GM18868 (cell line): ENCODE results near the gene WASHC4.
"Not testable (repeated sequence)": the region's sequence is repeated elsewhere in the genome, so short reads cannot be mapped to it uniquely, and the experiment has no call there.

ENCODE experiments used
- ATAC-seq: cut with Tn5 transposase; IDR thresholded peaks from one replicate; pipeline ENCODE4 v1.9.1; 2021; ENCODE audit warnings: mild to moderate bottlenecking, moderate library complexity; ENCODE audit not compliant: unreplicated experiment

Gene WASHC4

DNA sequence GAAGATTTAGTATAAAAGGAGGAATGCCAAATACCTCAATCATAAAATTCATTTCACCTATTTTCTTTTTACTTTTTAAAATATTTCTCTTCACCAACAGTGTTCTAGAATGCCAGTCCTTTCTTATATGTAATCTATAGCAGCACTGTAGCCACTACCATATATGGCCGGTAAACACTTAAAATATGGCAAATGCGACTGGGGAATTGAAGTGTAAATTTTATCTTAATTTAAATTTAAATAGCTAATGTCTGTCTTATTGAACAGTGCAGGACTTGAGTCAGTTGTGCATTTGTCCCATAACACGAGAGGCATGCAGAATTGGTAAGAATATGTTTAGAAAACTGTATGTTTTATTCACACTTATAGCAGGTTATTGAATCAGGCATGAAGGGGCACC lies 50.1 kb downstream of the WASHC4 start:
- ATAC-seq, result no peak

DNA sequence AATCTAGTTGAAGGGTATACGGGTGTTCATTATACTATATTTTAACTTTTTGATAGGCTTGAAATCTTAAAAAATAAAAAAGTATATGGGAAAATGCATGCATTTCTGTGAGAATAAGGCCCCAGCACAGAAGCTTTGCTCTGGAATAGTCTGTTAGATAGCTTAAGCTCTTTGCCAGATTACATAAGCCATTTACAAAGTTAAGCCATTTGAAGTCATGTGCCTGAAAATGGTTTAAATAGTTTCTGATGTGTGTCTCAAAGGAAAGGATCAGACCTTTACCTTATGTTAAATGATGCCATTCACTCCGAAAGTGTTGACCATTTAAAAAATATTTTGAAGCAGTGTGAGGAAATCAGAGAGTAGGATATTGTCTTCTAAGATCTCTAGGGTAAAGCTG lies 51.3 kb downstream of the WASHC4 start:
- no peak for ATAC-seq

DNA sequence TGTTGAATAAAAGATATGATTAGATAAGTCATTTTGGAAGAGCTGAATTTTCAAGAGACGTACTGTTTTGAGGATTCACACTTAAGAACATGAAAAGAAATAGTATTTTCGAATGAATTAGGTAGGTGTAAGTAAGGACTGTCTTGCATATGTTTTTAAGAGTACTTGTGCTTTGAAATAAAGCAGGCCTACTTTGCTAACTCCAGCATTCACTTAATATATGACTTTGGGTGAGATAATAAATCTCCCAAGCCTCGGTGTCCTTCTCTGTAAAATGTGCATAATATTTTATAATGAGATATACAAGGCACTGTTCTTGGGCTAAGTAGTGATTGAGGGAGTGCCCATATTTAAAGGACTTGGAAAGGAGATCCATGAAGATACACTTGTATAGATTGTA lies 54.6 kb downstream of the WASHC4 start:
- no peak for ATAC-seq

DNA sequence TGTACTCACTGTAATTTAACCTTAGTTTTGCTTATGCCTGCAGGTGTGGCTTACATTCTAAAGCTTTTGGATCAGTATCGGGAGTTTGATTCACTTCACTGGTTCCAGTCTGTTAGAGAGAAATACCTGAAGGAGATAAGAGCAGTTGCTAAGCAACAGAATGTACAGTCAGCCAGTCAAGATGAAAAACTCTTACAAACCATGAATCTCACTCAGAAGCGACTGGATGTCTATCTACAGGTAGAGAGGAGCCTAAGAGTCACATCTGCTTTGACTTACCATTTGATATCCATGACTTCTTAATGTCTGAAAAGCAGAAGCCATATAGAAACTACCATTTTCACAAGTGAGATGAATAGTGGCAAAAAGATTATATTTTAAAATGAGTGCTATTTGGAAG lies 56.5 kb downstream of the WASHC4 start:
- no peak for ATAC-seq

DNA sequence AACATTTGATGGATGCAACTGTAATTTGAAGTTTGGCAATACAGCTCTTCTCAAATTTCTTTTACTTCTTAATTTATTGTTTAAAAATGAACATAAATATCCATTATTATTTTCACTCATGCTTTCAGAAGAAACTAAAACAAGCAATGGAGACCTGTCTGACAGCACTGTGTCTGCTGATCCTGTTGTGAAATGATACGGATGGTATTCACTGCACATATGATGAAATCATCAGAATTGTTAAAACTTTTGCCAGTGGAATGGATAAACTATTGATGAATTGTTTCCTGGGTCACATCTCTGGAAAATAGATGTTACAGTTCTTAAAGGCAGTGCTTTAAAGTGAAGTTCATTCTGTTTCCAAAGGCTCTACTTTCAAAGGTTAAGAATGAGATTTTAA lies 59.2 kb downstream of the WASHC4 start:
- no peak for ATAC-seq

DNA sequence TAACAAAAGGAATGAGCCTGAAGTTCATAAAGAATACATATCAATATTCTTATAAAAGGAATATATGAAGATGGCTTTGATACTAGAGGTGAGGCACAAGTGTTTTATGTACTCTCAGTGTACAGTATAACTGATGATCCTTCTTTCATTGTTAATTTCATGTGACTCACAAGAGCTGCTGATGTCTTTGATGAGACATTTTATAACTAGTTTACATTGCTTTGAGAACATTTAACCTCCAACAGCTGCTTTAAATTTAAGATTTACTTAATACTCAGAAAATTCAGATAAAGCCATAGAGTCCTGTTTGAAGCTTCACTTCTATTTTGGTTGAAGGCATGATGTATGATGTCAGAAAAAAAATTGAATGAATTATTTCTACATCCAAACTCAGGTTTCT lies 59.8 kb downstream of the WASHC4 start:
- ATAC-seq, result no peak

DNA sequence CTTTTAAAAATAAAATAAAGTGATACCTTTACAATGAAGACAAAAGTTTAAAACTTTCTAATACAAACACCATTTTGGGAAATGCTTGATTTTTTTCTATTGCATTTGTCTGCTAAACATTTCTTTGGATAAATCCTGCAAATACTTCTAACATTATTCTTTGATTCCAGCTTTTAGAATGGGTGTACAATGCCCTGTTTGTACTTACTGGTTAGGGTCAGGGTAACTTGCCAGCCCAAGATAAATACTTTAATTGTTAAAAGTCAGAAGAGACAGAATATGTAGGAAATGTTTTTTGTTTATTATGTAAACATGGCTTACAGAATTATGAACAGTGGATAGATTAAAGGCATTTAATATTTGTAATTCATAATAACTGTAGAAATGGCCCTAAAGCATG lies 60.5 kb downstream of the WASHC4 start:
- no peak for ATAC-seq

DNA sequence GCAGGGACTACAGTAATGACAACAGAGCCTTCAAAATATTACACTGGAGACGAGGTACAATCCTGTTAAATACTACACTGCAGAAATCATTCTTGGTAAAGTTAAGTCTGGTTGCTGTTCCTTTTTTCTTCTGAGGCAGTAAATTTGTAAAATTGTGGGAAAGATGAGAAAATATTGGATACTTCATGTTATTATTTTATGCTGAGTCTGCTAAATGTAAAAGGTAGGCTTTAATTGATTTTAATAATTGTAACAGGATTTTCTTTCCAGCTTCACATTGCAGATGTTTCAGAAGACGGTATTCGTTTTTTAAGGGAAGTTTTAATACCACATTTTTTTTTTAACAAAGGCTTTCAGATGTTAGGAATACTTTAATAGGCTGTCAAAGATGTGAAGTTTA lies 62.6 kb downstream of the WASHC4 start:
- no peak for ATAC-seq

DNA sequence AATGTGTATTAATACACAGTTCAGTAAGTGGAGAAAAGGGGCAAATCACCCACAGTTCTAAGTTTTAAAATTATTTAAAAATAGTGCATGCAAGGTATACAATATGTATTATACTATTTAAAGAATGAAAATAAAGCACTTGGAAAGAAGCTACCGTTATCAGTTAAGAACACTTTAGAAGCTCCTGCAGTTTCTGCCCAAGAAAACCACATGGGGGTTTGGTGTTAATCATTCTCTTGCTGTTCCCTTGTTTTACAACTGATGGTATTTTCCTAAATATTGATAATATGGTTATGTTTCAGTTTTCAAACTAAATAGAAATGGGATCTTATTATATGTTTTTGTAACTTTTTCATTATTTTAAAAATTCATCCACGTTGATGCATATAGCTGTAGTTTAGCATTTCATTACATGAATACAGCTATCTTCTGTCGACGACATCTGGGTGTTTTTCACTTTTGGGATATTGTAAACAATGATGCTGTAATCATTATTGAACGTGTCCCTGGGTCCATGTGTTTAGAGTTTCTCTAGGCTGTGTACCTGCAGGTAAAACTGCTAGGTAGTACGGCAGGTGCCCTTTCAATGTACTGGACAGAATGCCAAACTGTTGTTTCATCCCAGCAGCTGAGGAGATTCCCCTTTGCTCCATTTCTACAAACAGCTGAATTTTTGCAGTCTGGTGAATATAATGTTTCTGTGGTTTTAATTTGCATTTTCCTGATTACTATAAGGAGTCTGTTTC lies 64.3 kb downstream of the WASHC4 start:
- ATAC-seq, result no peak

DNA sequence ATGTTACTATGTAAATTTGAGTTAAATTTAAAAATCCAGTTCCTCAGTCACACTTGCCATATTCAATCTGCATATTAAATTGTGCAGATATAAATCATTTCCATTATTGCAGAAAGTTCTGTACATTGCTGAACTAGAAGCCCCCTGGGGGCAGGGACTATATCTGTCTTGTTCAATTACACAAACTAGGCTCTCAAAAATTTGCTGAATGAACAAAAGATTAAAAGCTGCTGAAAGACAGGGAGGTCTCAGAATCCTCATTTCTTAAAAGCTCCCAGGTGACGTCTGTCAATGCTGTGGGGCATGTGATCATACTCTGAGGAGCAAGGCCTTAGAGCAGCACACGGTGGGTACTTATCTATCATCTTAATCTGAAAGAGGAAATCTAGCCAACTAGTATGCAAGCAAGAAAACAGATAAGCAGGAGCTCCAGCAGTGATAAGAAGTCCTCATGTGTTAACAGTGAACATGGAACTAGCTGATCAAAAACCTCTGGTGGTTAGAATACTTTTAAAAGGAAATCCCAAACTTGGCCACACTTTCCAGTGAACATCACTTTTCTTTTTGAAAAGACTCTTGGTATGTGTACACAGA lies 68.0 kb downstream of the WASHC4 start:
- ATAC-seq, result no peak

DNA sequence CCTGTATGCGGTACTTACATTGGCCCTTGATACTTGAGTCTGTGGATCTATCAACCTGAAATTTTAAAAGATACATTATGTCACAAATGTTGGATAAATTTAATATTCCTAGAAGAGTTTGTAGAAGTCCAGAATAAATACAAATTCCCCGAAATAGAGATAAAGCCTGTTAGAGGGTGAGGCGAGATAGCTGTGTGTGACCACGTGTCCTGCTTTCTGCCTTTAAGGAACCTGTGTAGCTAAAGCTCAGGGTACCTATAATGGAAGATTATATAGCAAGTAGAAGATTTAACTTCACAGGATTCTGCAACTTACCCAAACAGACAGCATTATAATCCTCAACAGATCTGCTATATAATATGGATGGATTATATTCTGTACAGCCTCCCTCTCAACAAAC lies 69.7 kb downstream of the WASHC4 start:
- ATAC-seq, result no peak

DNA sequence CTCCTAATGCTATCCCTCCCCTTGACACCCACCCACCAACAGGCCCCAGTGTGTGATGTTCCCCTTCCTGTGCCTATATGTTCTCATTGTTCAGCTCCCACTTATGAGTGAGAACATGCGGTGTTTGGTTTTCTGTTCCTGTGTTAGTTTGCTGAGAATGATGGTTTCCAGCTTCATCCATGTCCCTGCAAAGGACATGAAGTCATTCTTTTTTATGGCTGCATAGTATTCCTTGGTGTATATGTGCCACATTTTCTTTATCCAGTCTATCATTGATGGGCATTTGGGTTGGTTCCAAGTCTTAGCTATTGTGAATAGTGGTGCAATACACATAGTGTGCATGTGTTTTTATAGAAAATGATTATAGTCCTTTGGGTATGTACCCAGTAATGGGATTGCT lies 71.6 kb downstream of the WASHC4 start:
- ATAC-seq, result not testable (repeated sequence)

DNA sequence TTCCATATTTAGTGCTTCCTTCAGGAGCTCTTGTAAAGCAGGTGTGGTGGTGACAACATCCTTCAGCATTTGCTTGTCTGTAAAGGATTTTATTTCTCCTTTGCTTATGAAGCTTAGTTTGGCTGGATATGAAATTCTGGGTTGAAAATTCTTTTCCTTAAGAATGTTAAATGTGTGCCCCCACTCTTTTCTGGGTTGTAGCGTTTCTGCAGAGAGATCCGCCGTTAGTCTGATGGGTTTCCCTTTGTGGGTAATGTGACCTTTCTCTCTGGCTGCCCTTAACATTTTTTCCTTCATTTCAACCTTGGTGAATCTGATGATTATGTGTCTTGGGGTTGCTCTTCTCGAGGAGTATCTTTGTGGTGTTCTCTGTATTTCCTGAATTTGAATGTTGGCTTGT lies 75.9 kb downstream of the WASHC4 start:
- not testable (repeated sequence) for ATAC-seq

DNA sequence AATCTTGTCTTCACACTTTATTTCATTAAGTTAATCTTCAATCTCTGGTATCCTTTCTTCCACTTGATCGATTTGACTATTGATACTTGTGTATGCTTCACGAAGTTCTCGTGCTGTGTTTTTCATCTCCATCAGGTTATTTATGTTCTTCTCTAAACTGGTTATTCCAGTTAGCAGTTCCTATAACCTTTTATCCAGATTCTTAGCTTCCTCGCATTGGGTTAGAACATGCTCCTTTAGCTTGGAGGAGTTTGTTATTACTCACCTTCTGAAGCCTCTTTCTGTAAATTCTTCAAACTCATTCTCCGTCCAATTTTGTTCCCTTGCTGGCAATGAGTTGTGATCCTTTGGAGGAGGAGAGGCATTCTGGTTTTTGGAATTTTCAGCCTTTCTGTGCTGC lies 76.4 kb downstream of the WASHC4 start:
- ATAC-seq, result not testable (repeated sequence)

DNA sequence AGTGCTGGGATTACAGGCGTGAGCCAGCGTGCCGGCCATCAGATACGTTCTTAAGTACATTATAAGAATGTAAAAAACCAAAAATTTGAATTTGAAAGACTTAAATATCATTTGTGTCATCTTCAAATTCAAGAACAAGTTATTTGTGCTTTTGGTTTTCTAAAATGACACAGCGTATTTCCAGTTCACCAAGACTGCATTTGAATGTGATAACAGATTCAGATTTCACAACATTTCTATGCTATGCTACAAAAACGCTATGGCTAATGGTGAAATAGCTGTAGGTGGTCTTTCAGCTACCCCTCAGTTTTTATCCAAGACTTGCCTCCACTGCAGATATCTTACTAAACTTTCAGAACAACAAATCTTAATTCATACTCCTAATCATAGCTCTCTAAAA lies 81.8 kb downstream of the WASHC4 start:
- no peak for ATAC-seq

DNA sequence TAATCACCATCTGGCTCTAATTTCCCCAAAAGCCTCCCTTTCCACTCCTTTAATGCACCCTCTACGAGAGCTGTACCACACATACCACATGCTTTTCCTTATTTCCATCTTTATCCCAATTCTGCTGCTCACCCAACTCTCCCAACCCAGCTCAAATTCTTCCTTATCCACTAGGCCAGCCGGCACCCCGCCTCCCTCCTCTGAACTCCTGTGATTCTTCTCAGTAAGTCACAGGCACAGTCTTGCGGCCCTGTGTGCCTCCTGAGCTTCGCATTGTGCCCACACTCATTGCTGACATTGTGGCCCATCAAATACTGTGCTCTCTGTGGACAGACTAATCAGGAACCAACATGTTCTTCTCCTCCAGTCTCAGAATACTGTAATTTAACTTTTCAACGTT lies 83.0 kb downstream of the WASHC4 start:
- no peak for ATAC-seq

DNA sequence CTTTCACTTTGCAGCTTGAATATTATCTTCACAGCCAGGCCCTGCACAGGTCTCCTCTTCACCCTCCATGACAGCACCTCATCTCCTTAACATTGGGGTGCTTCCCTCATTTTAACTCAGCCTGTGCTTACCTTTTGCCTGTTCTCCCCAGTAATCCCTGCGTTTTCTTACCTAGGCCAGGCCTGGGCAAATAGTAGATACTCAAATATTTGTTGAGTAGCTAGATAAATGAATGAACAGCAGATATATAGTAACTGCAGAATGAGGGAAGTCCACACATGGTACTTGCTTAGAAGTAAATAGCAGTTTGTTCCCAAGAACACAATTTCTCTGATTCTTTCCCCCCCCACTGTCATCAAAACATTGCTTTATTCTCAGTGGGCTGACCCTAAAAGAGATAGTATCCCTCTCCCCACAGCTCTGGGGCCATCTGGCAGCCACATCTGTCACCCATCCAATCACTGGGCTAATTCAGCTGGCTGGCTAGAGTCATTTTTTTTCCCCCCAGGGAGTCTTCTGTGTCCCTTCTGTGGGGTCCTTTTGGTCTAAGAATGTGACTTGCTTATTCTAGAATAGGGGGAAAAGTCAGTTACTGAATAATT lies 85.2 kb downstream of the WASHC4 start:
- ATAC-seq, result no peak

DNA sequence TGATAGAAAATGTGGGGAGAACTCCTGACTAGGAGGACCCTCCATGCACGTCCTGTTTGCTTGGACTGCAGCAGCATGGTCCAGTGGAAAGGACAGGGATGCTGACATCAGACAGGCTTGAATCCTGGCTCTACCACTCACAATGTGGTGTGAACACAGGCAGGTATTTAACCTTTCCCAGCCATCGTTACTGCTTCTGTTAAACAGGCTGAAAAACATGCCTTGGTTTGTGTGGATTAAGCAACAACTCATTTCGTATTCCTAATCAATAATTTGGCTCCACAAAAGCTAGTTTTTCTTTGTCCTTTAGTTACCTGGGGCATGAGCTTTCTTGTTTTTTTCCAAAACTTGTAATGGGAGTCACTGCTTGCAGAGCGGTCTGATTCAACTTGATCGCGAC lies 87.4 kb downstream of the WASHC4 start:
- ATAC-seq, result no peak

DNA sequence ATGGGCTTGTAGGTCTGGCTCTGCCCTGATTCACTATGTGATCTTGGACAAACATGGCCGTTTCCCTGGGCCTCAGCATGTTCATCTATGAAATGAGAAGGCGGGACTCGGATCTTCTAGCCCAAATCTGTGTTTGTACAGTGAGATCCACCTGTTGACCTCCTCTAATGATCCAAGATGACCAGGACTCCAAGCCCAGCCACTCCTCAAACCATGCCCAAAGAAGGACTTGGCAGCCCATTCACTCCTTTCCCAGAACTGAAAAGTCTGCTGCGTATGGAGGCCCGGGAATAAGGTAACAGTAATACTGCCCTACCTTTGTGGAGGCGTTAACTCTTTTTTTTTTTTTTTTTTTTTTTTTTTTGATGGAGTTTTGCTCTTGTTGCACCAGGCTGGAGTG lies 88.6 kb downstream of the WASHC4 start:
- no peak for ATAC-seq

DNA sequence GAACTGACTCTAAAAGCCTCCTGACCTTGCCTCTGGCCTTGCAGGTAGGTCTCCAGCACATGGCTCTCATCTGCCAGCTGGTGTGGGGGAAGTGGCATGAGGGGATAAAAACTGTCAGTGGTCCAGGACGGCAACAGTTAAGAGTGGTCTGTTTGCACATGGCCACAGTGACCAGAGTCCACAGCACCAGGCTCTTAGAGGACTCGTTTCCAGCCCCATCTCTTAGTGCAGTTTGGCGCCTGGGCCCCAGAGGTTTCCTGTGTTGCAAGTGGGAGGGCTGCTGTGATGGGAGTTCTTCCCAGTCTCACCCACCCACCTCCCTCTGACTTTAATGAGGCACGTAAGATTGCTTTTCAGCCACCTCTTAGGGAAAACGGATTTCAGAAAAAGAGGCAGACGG lies 91.4 kb downstream of the WASHC4 start:
- no peak for ATAC-seq

DNA sequence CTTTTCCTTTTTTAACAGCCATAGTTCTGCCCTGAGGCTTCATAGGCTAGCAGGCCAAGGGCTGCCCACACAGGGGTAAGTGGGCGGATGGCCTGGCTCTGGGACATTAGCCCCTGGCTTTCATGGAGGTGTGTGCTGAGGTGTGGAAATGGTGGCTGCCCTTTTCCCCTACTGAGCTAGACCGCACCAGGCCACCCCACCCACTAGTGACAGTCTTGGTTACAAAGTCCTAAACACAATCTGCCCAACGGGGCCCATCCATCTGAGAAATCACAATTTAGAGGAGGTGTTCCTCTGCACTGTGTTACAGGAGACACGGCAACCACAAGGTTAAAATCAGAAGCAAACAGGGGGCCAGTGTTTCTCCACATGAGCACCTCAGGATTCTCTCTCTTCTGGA lies 92.9 kb downstream of the WASHC4 start:
- no peak for ATAC-seq

DNA sequence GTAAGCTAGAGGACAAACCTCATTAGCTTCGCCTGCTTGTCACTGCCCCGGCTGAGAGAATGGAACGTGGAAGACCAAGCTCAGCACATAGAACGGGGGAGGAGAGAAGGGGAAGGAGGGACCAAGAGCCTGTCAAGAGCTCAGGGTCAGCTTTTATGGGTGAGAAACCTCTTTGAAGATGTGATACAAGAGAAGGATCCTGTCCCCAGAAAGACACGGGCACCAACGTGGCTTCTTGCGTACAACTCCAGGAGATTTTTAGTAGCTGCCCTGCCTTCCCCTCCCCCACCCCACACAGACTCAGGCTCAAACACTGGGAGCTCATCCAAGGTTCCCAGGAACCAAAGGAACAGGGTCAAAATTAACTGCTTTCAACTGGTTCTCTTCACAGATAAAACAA lies 93.8 kb downstream of the WASHC4 start:
- ATAC-seq, result no peak

DNA sequence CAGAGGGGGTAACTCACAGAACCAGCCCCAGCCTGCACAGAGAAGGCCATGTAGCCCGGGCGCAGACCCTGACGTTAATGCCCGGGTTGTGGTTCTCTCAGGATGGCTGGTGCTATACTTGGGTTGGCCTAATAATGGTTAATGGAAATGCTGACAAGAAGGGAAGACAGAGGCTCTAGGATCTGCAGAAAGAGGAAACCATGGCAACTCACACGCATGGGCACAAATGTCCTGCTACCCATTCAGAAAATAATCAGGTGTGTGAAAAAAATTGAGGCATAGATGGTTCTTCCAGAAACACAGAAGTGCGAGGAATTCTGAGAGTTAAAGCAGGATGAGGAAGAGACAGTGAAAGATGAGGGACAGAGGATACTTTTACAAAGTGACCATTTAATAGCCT lies 94.7 kb downstream of the WASHC4 start:
- ATAC-seq, result no peak
